Endothelial cell of umbilical vein (primary cell): ENCODE results near the gene IGF2BP2. TPM values are rescaled to one million over a fixed set of nuclear protein-coding genes. Genes with fewer than 3 reads are reported as not detected.

Source experiments
- BruUV-seq: library from RNA; stranded (reverse); fragments of 400-500 nt; replicated peaks from 2 replicates; lab custom pipeline; 2021; lab: Mats Ljungman, UMichigan
- CTCF ChIA-PET: fragments of 300-600, 350-600 bp; sonication (Branson Sonifier 250); formaldehyde crosslinking; loops from one replicate; lab custom pipeline; 2021; ENCODE audit warnings: antibody characterized with exemption, inconsistent platforms; lab: Charles Lee
- POLR2A ChIA-PET: fragments of 300-600, 350-600 bp; sonication (Branson Sonifier 250); formaldehyde crosslinking; loops from one replicate; lab custom pipeline; 2021; ENCODE audit warnings: antibody characterized with exemption, inconsistent platforms; lab: Charles Lee
- DNase-seq: peaks from one replicate; pipeline ENCODE4 v3.0.0-alpha.2; 2011; ENCODE audit warnings: low read depth, low spot score
- FAIRE-seq: peaks from 2 replicates; lab custom pipeline; 2011; peaks lifted over from hg19 to GRCh38; lab: Jason Lieb, UNC
- H2AFZ ChIP-seq: 2 replicates; pipeline ENCODE4 v1.6.0; 2012; ENCODE audit warnings: low read depth, low read length, control low read depth, inconsistent platforms
- H3K27ac ChIP-seq: 2 replicates; pipeline ENCODE4 v1.5.1; 2011; ENCODE audit warnings: low read depth, mild to moderate bottlenecking, control low read depth, low read length, moderate library complexity; ENCODE audit not compliant: insufficient read depth
- H3K27me3 ChIP-seq, 2 experiments: 2 replicates each; pipeline versions ENCODE4 v1.6.0 to v1.6.1; 2011; ENCODE audit warnings: low read length in 2 of 2, mixed read lengths in 1 of 2; ENCODE audit not compliant: control insufficient read depth in 2 of 2, insufficient read depth in 2 of 2
- H3K36me3 ChIP-seq, 2 experiments: 2 replicates in 1 of 2; 3 replicates in 1 of 2; pipeline ENCODE4 v1.5.1; 2011; ENCODE audit warnings: low read length in 2 of 2, mild to moderate bottlenecking in 1 of 2, moderate library complexity in 1 of 2; ENCODE audit not compliant: control insufficient read depth in 2 of 2, insufficient read depth in 2 of 2; ENCODE audit errors: extremely low read depth in 1 of 2
- H3K4me1 ChIP-seq: 3 replicates; pipeline ENCODE4 v1.5.1; 2011; ENCODE audit warnings: mild to moderate bottlenecking, low read length; ENCODE audit not compliant: control insufficient read depth, insufficient read depth; ENCODE audit errors: extremely low read depth
- H3K4me2 ChIP-seq: 2 replicates; pipeline ENCODE4 v1.6.1; 2011; ENCODE audit warnings: low read length, control low read depth, mixed read lengths; ENCODE audit not compliant: insufficient read depth
- H3K4me3 ChIP-seq, 3 experiments: fragments of 200-600 bp in 1 of 3; sonication (generic), shearing (Covaris generic) in 1 of 3; replicated peaks in 1 of 3; 2 replicates each; pipeline ENCODE4 v1.5.1; 2011 to 2016; ENCODE audit warnings: control low read depth in 3 of 3, low read length in 3 of 3, mild to moderate bottlenecking in 2 of 3, inconsistent platforms in 1 of 3, low read depth in 1 of 3, moderate library complexity in 1 of 3; ENCODE audit not compliant: insufficient read depth in 1 of 3
- H3K79me2 ChIP-seq: 2 replicates; pipeline ENCODE4 v1.6.0; 2012; ENCODE audit warnings: low read length, inconsistent platforms; ENCODE audit not compliant: control insufficient read depth, insufficient read depth
- H3K9ac ChIP-seq: replicated peaks from 2 replicates; pipeline ENCODE3; 2011; ENCODE audit warnings: low read length, control low read depth; ENCODE audit not compliant: insufficient read depth; ENCODE audit errors: extremely low read depth
- H3K9me1 ChIP-seq: replicated peaks from 3 replicates; pipeline ENCODE4 v1.6.0; 2011; ENCODE audit warnings: mild to moderate bottlenecking, low read length; ENCODE audit not compliant: control insufficient read depth, insufficient read depth; ENCODE audit errors: extremely low read depth
- H3K9me3 ChIP-seq: replicated peaks from 2 replicates; pipeline ENCODE4 v1.5.1; 2012; ENCODE audit warnings: low read length, inconsistent platforms; ENCODE audit not compliant: control insufficient read depth, insufficient read depth
- H4K20me1 ChIP-seq: replicated peaks from 2 replicates; pipeline ENCODE3; 2011; ENCODE audit warnings: mild to moderate bottlenecking, low read length; ENCODE audit not compliant: control insufficient read depth, insufficient read depth; ENCODE audit errors: extremely low read depth
- CTCF ChIP-seq, 2 donors: IDR thresholded peaks; 1 replicate in 1 of 2; 2 replicates in 1 of 2; pipeline ENCODE4 v1.5.1; 2011; ENCODE audit warnings: low read length in 2 of 2, mild to moderate bottlenecking in 2 of 2, moderate library complexity in 2 of 2, control low read depth in 1 of 2, inconsistent platforms in 1 of 2, low read depth in 1 of 2; ENCODE audit not compliant: insufficient read depth in 1 of 2; ENCODE audit errors: extremely low read depth in 1 of 2
- EZH2 ChIP-seq: IDR thresholded peaks from 2 replicates; pipeline ENCODE4 v1.6.1; 2012; ENCODE audit warnings: borderline replicate concordance, low read depth, mild to moderate bottlenecking, moderate library complexity, low read length, inconsistent platforms; ENCODE audit not compliant: severe bottlenecking
- FOS ChIP-seq: IDR thresholded peaks from 2 replicates; pipeline ENCODE4 v1.6.1; 2011; ENCODE audit warnings: mild to moderate bottlenecking, low read length, moderate library complexity, borderline replicate concordance; ENCODE audit not compliant: insufficient read depth
- GATA2 ChIP-seq: IDR thresholded peaks from 2 replicates; pipeline ENCODE4 v1.7.0; 2011; ENCODE audit warnings: low read depth, mild to moderate bottlenecking, moderate library complexity, mixed read lengths, low read length; ENCODE audit not compliant: insufficient read length, insufficient read depth
- JUN ChIP-seq: IDR thresholded peaks from 2 replicates; pipeline ENCODE4 v1.6.1; 2011; ENCODE audit warnings: borderline replicate concordance, low read depth; ENCODE audit not compliant: insufficient read length, insufficient read depth
- MAX ChIP-seq: IDR thresholded peaks from 2 replicates; pipeline ENCODE4 v1.6.1; 2011; ENCODE audit not compliant: insufficient read depth, insufficient read length
- MYC ChIP-seq: IDR thresholded peaks from one replicate; pipeline ENCODE4 v1.6.1; 2011; ENCODE audit warnings: mild to moderate bottlenecking, low read depth, low read length
- POLR2A ChIP-seq: IDR thresholded peaks from 2 replicates; pipeline ENCODE4 v1.6.1; 2012; ENCODE audit warnings: low read depth, mild to moderate bottlenecking, control low read depth, low read length
- POLR2AphosphoS5 ChIP-seq: IDR thresholded peaks from 2 replicates; pipeline ENCODE4 v1.6.1; 2012; ENCODE audit warnings: low read depth, mild to moderate bottlenecking, control low read depth, low read length, moderate library complexity; ENCODE audit not compliant: insufficient read depth
- dilution Hi-C: fragments of 300-500 bp; cut with MboI; formaldehyde crosslinking; loops from one replicate; pipeline ENCODE4 v1.15.0; 2019; ENCODE audit warnings: low sequenced_read_pairs; ENCODE audit not compliant: extremely low pct_ligation_motif_present
- intact Hi-C: fragments of 100-400 bp; cut with micrococcal nuclease; formaldehyde crosslinking; loops from one replicate; pipeline ENCODE4 v1.10.0; 2022
- polyA plus RNA-seq, 4 experiments: library from polyadenylated mRNA; depleted of rRNA in 3 of 4; stranded (reverse) in 3 of 4; unstranded in 1 of 4; fragments of >200 nt; gene quantifications; 2 replicates each; pipeline versions ENCODE4 v1.2.1 to v1.2.3, GENCODE V29; 2011 to 2012; ENCODE audit warnings: missing spikeins in 1 of 4
- total RNA-seq: library from RNA; stranded (reverse); gene quantifications from 2 replicates; pipeline ENCODE4 v1.2.3, GENCODE V29; 2021

IGF2BP2 gene
- total and polyA plus RNA-seq, 2 donors (not counting 3 experiments of a cell fraction or from before 2014, with no cell fraction given): 10.7 to 130 TPM

GRCh38 chr3:185687271-185687878 lies 137.5 kb downstream of the IGF2BP2 start:
- no TSS peak for BruUV-seq
- H3K4me2 ChIP-seq: no peak overlapping the region
- H2AFZ ChIP-seq: no peak overlapping the region
- ChIA-PET CTCF (interaction anchor here (0.9 to 4.6 kb wide), 5 partner anchors 10 to 81 kb away, joined by 3 to 29 read pairs (median 5); no protein-coding TSS in a partner anchor), POLR2A (interaction anchor here (0.7 kb wide), 1 partner anchor 225 kb away, joined by 3 read pairs; no protein-coding TSS in a partner anchor)
- TF ChIP-seq MAX (no peak), POLR2A (no peak), GATA2 (no peak), JUN (no peak), EZH2 (no peak), POLR2AphosphoS5 (no peak), FOS (no peak), MYC (no peak), CTCF (IDR thresholded peaks at IDR 0.05; ENCODE audit: extremely low read depth in 1 of 2, insufficient read depth in 1 of 2, low read depth in 1 of 2, low read length in 2 of 2) (no peak)
- intact Hi-C loops (no loop called here), dilution Hi-C loops (no loop called here)
- peak; percentile 8 for FAIRE-seq
- H3K9me1 ChIP-seq: no peaks in the 10 kb centered on the region
- no peaks in the 10 kb centered on the region for H3K9me3 ChIP-seq
- H3K9ac ChIP-seq: no peak overlapping the region
- peaks cover 12 to 18% of the 10 kb centered on the region in 2 experiments for H3K36me3 ChIP-seq
- H3K79me2 ChIP-seq: peaks cover 30% of the 10 kb centered on the region
- H3K4me3 ChIP-seq: no peak overlapping the region
- peaks cover 19% of the 10 kb centered on the region for H3K4me1 ChIP-seq
- no peaks in the 10 kb centered on the region for H3K27me3 ChIP-seq
- H4K20me1 ChIP-seq: no peaks in the 10 kb centered on the region
- DNase-seq: no peak
- H3K27ac ChIP-seq: peak overlapping the region; percentile 93
